HCT116 (cell line): ENCODE results near the gene MMS22L.
"Not testable (repeated sequence)": the region's sequence is repeated elsewhere in the genome, so short reads cannot be mapped to it uniquely, and the experiment has no call there.

Source experiments
- ATF3 ChIP-seq: IDR thresholded peaks from 2 replicates; pipeline ENCODE4 v1.6.1; 2012
- CTCF ChIP-seq, 3 experiments: fragments of 200-600 bp in 1 of 3; sonication (generic) in 1 of 3; IDR thresholded peaks in 2 of 3; conservative IDR thresholded peaks in 1 of 3; 2 replicates each; pipeline ENCODE4 v1.5.1; 2012 to 2017; ENCODE audit warnings: low read depth in 2 of 3, low read length in 2 of 3, antibody characterized with exemption in 1 of 3, borderline replicate concordance in 1 of 3, control low read depth in 1 of 3, mild to moderate bottlenecking in 1 of 3, mixed read lengths in 1 of 3, mixed run types in 1 of 3, moderate library complexity in 1 of 3; ENCODE audit not compliant: insufficient read depth in 1 of 3
- ELF1 ChIP-seq: IDR thresholded peaks from 2 replicates; pipeline ENCODE4 v1.6.1; 2012; ENCODE audit warnings: low read depth, borderline replicate concordance
- POLR2A ChIP-seq: IDR thresholded peaks from 2 replicates; pipeline ENCODE4 v1.7.0; 2011; ENCODE audit warnings: borderline replicate concordance; ENCODE audit not compliant: insufficient read depth, insufficient read length; ENCODE audit errors: extremely low read depth
- RAD21 ChIP-seq: IDR thresholded peaks from 2 replicates; pipeline ENCODE4 v1.6.1; 2012; ENCODE audit warnings: low read depth, mild to moderate bottlenecking
- TCF7L2 ChIP-seq: IDR thresholded peaks from 2 replicates; pipeline ENCODE4 v1.7.0; 2011; ENCODE audit warnings: borderline replicate concordance, inconsistent platforms; ENCODE audit not compliant: insufficient read depth, insufficient read length; ENCODE audit errors: extremely low read depth
- ZNF274 ChIP-seq: fragments of 200-500 bp; sonication (Bioruptor generic); IDR thresholded peaks from 2 replicates; pipeline ENCODE4 v1.6.1; 2014; ENCODE audit warnings: mild to moderate bottlenecking, low read depth, low read length, inconsistent platforms

- not testable (repeated sequence) for TF ChIP-seq ZNF274; ATF3; CTCF (IDR thresholded peaks at IDR 0.05 in 2 of 3, conservative IDR thresholded peaks at IDR 0.05 in 1 of 3; ENCODE audit: borderline replicate concordance in 1 of 3, insufficient read depth in 1 of 3, low read depth in 2 of 3, low read length in 2 of 3); POLR2A; TCF7L2; RAD21; ELF1
These were observed 127.6 kb downstream of the MMS22L start for GRCh38 chr6:97155447-97155846.
